ENCODE results near the gene FCHSD1. TPM values are rescaled to one million over a fixed set of nuclear protein-coding genes. Genes with fewer than 3 reads are reported as not detected.
A peak's percentile ranks its signal among the peaks of the same experiment; 100 is the strongest.

FCHSD1 gene
- total RNA-seq, 1 donor from 2014 or later: 4.5 TPM

- no peak for DNase-seq (ENCODE audit: missing footprints)
- intact Hi-C loops (cut with DNase I): no loop called here
- no peak for ATAC-seq
Measured at GRCh38 chr5:141677415-141677814, 26.2 kb upstream of the FCHSD1 start.

- DNase-seq (ENCODE audit: missing footprints): no peak
- intact Hi-C loops (cut with DNase I): no loop called here
- ATAC-seq: no peak
Measured at GRCh38 chr5:141675672-141676071, 24.5 kb upstream of the FCHSD1 start.

GRCh38 chr5:141674747-141675146 lies 23.5 kb upstream of the FCHSD1 start:
- DNase-seq (ENCODE audit: missing footprints): no peak
- intact Hi-C loops (cut with DNase I): no loop called here
- ATAC-seq: no peak

GRCh38 chr5:141672841-141673813 lies 21.9 kb upstream of the FCHSD1 start:
- intact Hi-C loops (cut with DNase I): no loop called here
- DNase-seq (ENCODE audit: missing footprints) (no peak), ATAC-seq (no peak)

- intact Hi-C loops (cut with DNase I): no loop called here
- ATAC-seq (no peak), DNase-seq (ENCODE audit: missing footprints) (no peak)
Measured at GRCh38 chr5:141672071-141672840, 21.0 kb upstream of the FCHSD1 start.

GRCh38 chr5:141669520-141669919 lies 18.3 kb upstream of the FCHSD1 start:
- DNase-seq (ENCODE audit: missing footprints) (no peak), ATAC-seq (no peak)
- intact Hi-C loops (cut with DNase I): no loop called here

- intact Hi-C loops (cut with DNase I): no loop called here
- DNase-seq (ENCODE audit: missing footprints): no peak
- no peak for ATAC-seq
Measured at GRCh38 chr5:141668601-141669265, 17.5 kb upstream of the FCHSD1 start.

- intact Hi-C loops (cut with DNase I): no loop called here
- DNase-seq (ENCODE audit: missing footprints) (no peak), ATAC-seq (no peak)
Measured at GRCh38 chr5:141665995-141666940, 15.1 kb upstream of the FCHSD1 start.

- DNase-seq (ENCODE audit: missing footprints) (peak; percentile 88), ATAC-seq (peak; percentile 83)
- intact Hi-C loops (cut with DNase I): no loop called here
Measured at GRCh38 chr5:141664733-141665461, 13.7 kb upstream of the FCHSD1 start.

GRCh38 chr5:141663506-141663905 lies 12.3 kb upstream of the FCHSD1 start:
- DNase-seq (ENCODE audit: missing footprints) (no peak), ATAC-seq (no peak)
- intact Hi-C loops (cut with DNase I): no loop called here

- no peak for DNase-seq (ENCODE audit: missing footprints)
- intact Hi-C loops (cut with DNase I): no loop called here
- no peak for ATAC-seq
Measured at GRCh38 chr5:141662028-141662427, 10.8 kb upstream of the FCHSD1 start.

- ATAC-seq (no peak), DNase-seq (ENCODE audit: missing footprints) (no peak)
- intact Hi-C loops (cut with DNase I): no loop called here
Measured at GRCh38 chr5:141657937-141658545, 6.8 kb upstream of the FCHSD1 start.

GRCh38 chr5:141657404-141657803 lies 6.2 kb upstream of the FCHSD1 start:
- no peak for DNase-seq (ENCODE audit: missing footprints)
- no peak for ATAC-seq
- intact Hi-C loops (cut with DNase I): no loop called here

- DNase-seq (ENCODE audit: missing footprints): no peak
- no peak for ATAC-seq
- intact Hi-C loops (cut with DNase I): no loop called here
Measured at GRCh38 chr5:141656396-141656795, 5.2 kb upstream of the FCHSD1 start.

GRCh38 chr5:141655020-141655419 lies 3.8 kb upstream of the FCHSD1 start:
- DNase-seq (ENCODE audit: missing footprints) (no peak), ATAC-seq (no peak)
- intact Hi-C loops (cut with DNase I): no loop called here

GRCh38 chr5:141654298-141654697 lies 3.1 kb upstream of the FCHSD1 start:
- ATAC-seq: no peak
- intact Hi-C loops (cut with DNase I): no loop called here

GRCh38 chr5:141651728-141652105 lies 499 bp upstream of the FCHSD1 start:
- intact Hi-C loops (cut with DNase I): no loop called here
- no peak for ATAC-seq

More at GRCh38 chr5:141654298-141654697, 3.1 kb upstream of the FCHSD1 start:
- no peak for DNase-seq (ENCODE audit: missing footprints)

More at GRCh38 chr5:141651728-141652105, 499 bp upstream of the FCHSD1 start:
- no peak for DNase-seq (ENCODE audit: missing footprints)
